Measurements from ENCODE around the gene CAND2. TPM values are rescaled to one million over a fixed set of nuclear protein-coding genes. Genes with fewer than 3 reads are reported as not detected.

The CAND2 gene
- total and polyA plus RNA-seq, 9 of the 15 experiments (the other 6 are each of a cell fraction or from before 2014, with no cell fraction given) = 0.91 to 14.9 (median 4.3) TPM

GRCh38 chr3:12868039-12869034 lies 71.9 kb downstream of the CAND2 start (continued):
- TF ChIP-seq HOMEZ (CRISPR knock-in tag; IDR thresholded peaks at IDR 0.05) (no peak), ZNF778 (CRISPR knock-in tag; IDR thresholded peaks at IDR 0.05) (no peak), ZNF12 (CRISPR knock-in tag; IDR thresholded peaks at IDR 0.05) (peak; percentile 70; the same call in 1 of the 2 replicates), KDM1A (IDR thresholded peaks at IDR 0.05) (peak; percentile 64 to 79; a peak in 3 of 4 replicates), ZNF512 (tag; IDR thresholded peaks at IDR 0.05) (no peak), ZNF23 (CRISPR knock-in tag; IDR thresholded peaks at IDR 0.05) (0 out of 2 replicates have a peak, but pooled peaks have one; percentile 17), CC2D1A (IDR thresholded peaks at IDR 0.05) (peak; percentile 84), TBL1XR1 (IDR thresholded peaks at IDR 0.05; ENCODE audit: low read length in 2 of 2) (no peak; a peak in 1 of 4 replicates), CHD4 (IDR thresholded peaks at IDR 0.05; ENCODE audit: insufficient read depth, insufficient replicate concordance, low read depth, low read length, poor library complexity, severe bottlenecking) (peak; percentile 35), ZBTB17 (CRISPR knock-in tag; IDR thresholded peaks at IDR 0.05) (no peak), KAT2B (IDR thresholded peaks at IDR 0.05; ENCODE audit: low read depth, low read length) (no peak), HDAC1 (IDR thresholded peaks at IDR 0.05) (peak in 1 of 2 experiments; percentile 94; a peak in 2 of 4 replicates), RBM15 (IDR thresholded peaks at IDR 0.05; ENCODE audit: insufficient read depth, low read length) (no peak), ELF1 (tag; IDR thresholded peaks at IDR 0.05) (no peak), ZC3H4 (CRISPR knock-in tag; IDR thresholded peaks at IDR 0.05; ENCODE audit: borderline replicate concordance) (0 out of 2 replicates have a peak, but pooled peaks have one; percentile 72), MYC (IDR thresholded peaks at IDR 0.05; ENCODE audit: low read depth, low read length) (peak; percentile 84), MYC (CRISPR knock-in tag; IDR thresholded peaks at IDR 0.05; ENCODE audit: borderline replicate concordance, low read depth) (no peak), U2AF2 (optimal IDR thresholded peaks at IDR 0.05; ENCODE audit: low read depth, low read length) (no peak), ZNF398 (CRISPR knock-in tag; IDR thresholded peaks at IDR 0.05) (no peak), ESRRA (IDR thresholded peaks at IDR 0.05; ENCODE audit: borderline replicate concordance, low read depth) (peak; percentile 86), TEAD4 (IDR thresholded peaks at IDR 0.05; ENCODE audit: low read length) (no peak; the same call in 1 of the 2 replicates), TEAD4 (CRISPR knock-in tag; IDR thresholded peaks at IDR 0.05; ENCODE audit: borderline replicate concordance) (no peak), PHB (CRISPR knock-in tag; IDR thresholded peaks at IDR 0.05) (peak; percentile 14; the same call in 1 of the 2 replicates), ZNF384 (IDR thresholded peaks at IDR 0.05; ENCODE audit: low read depth, low read length) (peak; percentile 62)

All from K562 (cell line).